Keratinocyte (primary cell): ENCODE results near the gene SCO1. TPM values are rescaled to one million over a fixed set of nuclear protein-coding genes. Genes with fewer than 3 reads are reported as not detected.

Experiments
- DNase-seq: peaks from one replicate; pipeline ENCODE4 v3.0.0-alpha.2; 2011; ENCODE audit warnings: low read depth, missing footprints, low spot score
- FAIRE-seq: peaks from 2 replicates; lab custom pipeline; 2011; peaks lifted over from hg19 to GRCh38; lab: Jason Lieb, UNC
- H2AFZ ChIP-seq: 2 replicates; pipeline ENCODE4 v1.6.0; 2012; ENCODE audit warnings: low read length, control low read depth, inconsistent platforms; ENCODE audit not compliant: control insufficient read depth
- H3K27ac ChIP-seq: 2 replicates; pipeline ENCODE4 v1.5.1; 2011; ENCODE audit warnings: low read length; ENCODE audit not compliant: control insufficient read depth, insufficient read depth
- H3K27me3 ChIP-seq: 3 replicates; pipeline ENCODE4 v1.6.0; 2011; ENCODE audit warnings: low read length; ENCODE audit not compliant: control insufficient read depth, insufficient read depth; ENCODE audit errors: extremely low read depth
- H3K36me3 ChIP-seq, 2 experiments: 2 replicates in 1 of 2; 3 replicates in 1 of 2; pipeline ENCODE4 v1.5.1; 2011; ENCODE audit warnings: low read length in 2 of 2, mild to moderate bottlenecking in 1 of 2; ENCODE audit not compliant: control insufficient read depth in 2 of 2, insufficient read depth in 2 of 2; ENCODE audit errors: extremely low read depth in 1 of 2
- H3K4me1 ChIP-seq: 3 replicates; pipeline ENCODE4 v1.5.1; 2011; ENCODE audit warnings: low read length; ENCODE audit not compliant: control insufficient read depth, insufficient read depth; ENCODE audit errors: extremely low read depth
- H3K4me2 ChIP-seq: 3 replicates; pipeline ENCODE4 v1.6.0; 2011; ENCODE audit warnings: low read depth, low read length; ENCODE audit not compliant: control insufficient read depth, insufficient read depth; ENCODE audit errors: extremely low read depth
- H3K4me3 ChIP-seq, 3 experiments: fragments of 200-600 bp in 1 of 3; sonication (generic) in 1 of 3; 2 replicates in 2 of 3; 3 replicates in 1 of 3; pipeline ENCODE4 v1.5.1; 2011 to 2016; ENCODE audit warnings: low read length in 3 of 3, mild to moderate bottlenecking in 3 of 3, control low read depth in 2 of 3, inconsistent platforms in 1 of 3, low read depth in 1 of 3, mixed read lengths in 1 of 3, mixed run types in 1 of 3, moderate library complexity in 1 of 3; ENCODE audit not compliant: control insufficient read depth in 2 of 3, insufficient read depth in 2 of 3; ENCODE audit errors: extremely low read depth in 1 of 3
- H3K79me2 ChIP-seq: 2 replicates; pipeline ENCODE4 v1.6.0; 2012; ENCODE audit warnings: low read length; ENCODE audit not compliant: control insufficient read depth, insufficient read depth
- H3K9ac ChIP-seq: 3 replicates; pipeline ENCODE4 v1.6.0; 2011; ENCODE audit warnings: low read length; ENCODE audit not compliant: control insufficient read depth, insufficient read depth; ENCODE audit errors: extremely low read depth
- H3K9me1 ChIP-seq: 3 replicates; pipeline ENCODE4 v1.6.0; 2011; ENCODE audit warnings: low read length; ENCODE audit not compliant: control insufficient read depth, insufficient read depth; ENCODE audit errors: extremely low read depth
- H3K9me3 ChIP-seq: 2 replicates; pipeline ENCODE4 v1.5.1; 2012; ENCODE audit warnings: low read depth, low read length; ENCODE audit not compliant: control insufficient read depth
- H4K20me1 ChIP-seq: 3 replicates; pipeline ENCODE4 v1.6.0; 2011; ENCODE audit warnings: low read length; ENCODE audit not compliant: control insufficient read depth, insufficient read depth; ENCODE audit errors: extremely low read depth
- EZH2 ChIP-seq: IDR thresholded peaks from one replicate; pipeline ENCODE4 v1.6.1; 2012; ENCODE audit warnings: inconsistent platforms, mild to moderate bottlenecking, low read length, moderate library complexity
- dilution Hi-C: fragments of 300-500 bp; cut with MboI; formaldehyde crosslinking; loops from one replicate; pipeline ENCODE4 v1.7.0; 2020; ENCODE audit warnings: low sequenced_read_pairs; ENCODE audit not compliant: extremely low pct_ligation_motif_present
- polyA plus RNA-seq, 5 experiments: library from polyadenylated mRNA; depleted of rRNA in 3 of 5; stranded (reverse) in 3 of 5; stranded (forward) in 1 of 5; unstranded in 1 of 5; fragments of >200 nt; gene quantifications; 1 replicate in 1 of 5; 2 replicates in 3 of 5; 3 replicates in 1 of 5; pipeline versions ENCODE4 v1.2.1 to v1.2.3, GENCODE V29; 2011 to 2012; ENCODE audit warnings: missing spikeins in 2 of 5, low read depth in 1 of 5, low replicate concordance in 1 of 5
- TF ChIP-seq, protein P1 (sequence below), 3 experiments: IDR thresholded peaks in 1 of 3; conservative IDR thresholded peaks in 1 of 3; optimal IDR thresholded peaks in 1 of 3; 2 replicates in 2 of 3; 3 replicates in 1 of 3; pipeline versions ENCODE3 to v1.5.1; 2011; ENCODE audit warnings: low read length in 3 of 3, mild to moderate bottlenecking in 3 of 3, moderate library complexity in 2 of 3, control low read depth in 1 of 3, inconsistent platforms in 1 of 3; ENCODE audit not compliant: insufficient read depth in 2 of 3; ENCODE audit errors: extremely low read depth in 1 of 3

SCO1 gene
- polyA plus RNA-seq, 1 donor (not counting 4 experiments of a cell fraction or from before 2014, with no cell fraction given), result 28.3 TPM

DNA sequence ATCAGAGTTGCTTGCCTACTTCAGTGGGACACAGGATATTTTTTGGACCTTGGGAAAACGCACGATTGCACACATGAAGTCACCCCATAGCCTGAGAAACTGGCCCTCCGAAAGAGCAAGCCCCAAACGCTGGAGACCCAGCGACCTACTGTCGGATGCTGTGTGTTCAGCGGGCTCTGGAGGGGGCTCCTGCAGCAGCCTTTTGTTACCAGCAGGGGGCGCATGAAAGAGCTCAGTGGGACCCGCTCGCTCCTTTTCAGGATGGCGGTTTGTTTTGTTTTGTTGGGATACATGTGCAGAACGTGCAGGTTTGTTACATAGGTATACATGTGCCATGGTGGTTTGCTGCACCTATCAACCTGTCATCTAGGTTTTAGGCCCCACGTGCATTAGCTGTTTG is 68.6 kb downstream of the SCO1 start:
- FAIRE-seq (no peak), DNase-seq (no peak)
- TF ChIP-seq EZH2, result no peak
- TF ChIP-seq, protein P1, sequence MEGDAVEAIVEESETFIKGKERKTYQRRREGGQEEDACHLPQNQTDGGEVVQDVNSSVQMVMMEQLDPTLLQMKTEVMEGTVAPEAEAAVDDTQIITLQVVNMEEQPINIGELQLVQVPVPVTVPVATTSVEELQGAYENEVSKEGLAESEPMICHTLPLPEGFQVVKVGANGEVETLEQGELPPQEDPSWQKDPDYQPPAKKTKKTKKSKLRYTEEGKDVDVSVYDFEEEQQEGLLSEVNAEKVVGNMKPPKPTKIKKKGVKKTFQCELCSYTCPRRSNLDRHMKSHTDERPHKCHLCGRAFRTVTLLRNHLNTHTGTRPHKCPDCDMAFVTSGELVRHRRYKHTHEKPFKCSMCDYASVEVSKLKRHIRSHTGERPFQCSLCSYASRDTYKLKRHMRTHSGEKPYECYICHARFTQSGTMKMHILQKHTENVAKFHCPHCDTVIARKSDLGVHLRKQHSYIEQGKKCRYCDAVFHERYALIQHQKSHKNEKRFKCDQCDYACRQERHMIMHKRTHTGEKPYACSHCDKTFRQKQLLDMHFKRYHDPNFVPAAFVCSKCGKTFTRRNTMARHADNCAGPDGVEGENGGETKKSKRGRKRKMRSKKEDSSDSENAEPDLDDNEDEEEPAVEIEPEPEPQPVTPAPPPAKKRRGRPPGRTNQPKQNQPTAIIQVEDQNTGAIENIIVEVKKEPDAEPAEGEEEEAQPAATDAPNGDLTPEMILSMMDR (optimal IDR thresholded peaks at IDR 0.05 in 1 of 3, IDR thresholded peaks at IDR 0.05 in 1 of 3, conservative IDR thresholded peaks at IDR 0.05 in 1 of 3; ENCODE audit: extremely low read depth in 1 of 3, insufficient read depth in 2 of 3, low read length in 3 of 3), result peak; percentile 13 to 41 (median 34)
- H3K79me2 ChIP-seq, result no peaks in the 10 kb centered on the region
- H3K36me3 ChIP-seq, result peaks cover 0 to 1% of the 10 kb centered on the region in 2 experiments
- H3K9ac ChIP-seq, result no peak overlapping the region
- no peak overlapping the region for H3K4me3 ChIP-seq
- H3K4me1 ChIP-seq, result peaks cover 19% of the 10 kb centered on the region
- no peaks in the 10 kb centered on the region for H3K9me3 ChIP-seq
- H3K27me3 ChIP-seq, result no peaks in the 10 kb centered on the region
- no peak overlapping the region for H3K27ac ChIP-seq
- H3K4me2 ChIP-seq, result no peak overlapping the region
- H3K9me1 ChIP-seq, result no peaks in the 10 kb centered on the region
- dilution Hi-C loops, result no loop called here
- no peak overlapping the region for H2AFZ ChIP-seq
- no peaks in the 10 kb centered on the region for H4K20me1 ChIP-seq

DNA sequence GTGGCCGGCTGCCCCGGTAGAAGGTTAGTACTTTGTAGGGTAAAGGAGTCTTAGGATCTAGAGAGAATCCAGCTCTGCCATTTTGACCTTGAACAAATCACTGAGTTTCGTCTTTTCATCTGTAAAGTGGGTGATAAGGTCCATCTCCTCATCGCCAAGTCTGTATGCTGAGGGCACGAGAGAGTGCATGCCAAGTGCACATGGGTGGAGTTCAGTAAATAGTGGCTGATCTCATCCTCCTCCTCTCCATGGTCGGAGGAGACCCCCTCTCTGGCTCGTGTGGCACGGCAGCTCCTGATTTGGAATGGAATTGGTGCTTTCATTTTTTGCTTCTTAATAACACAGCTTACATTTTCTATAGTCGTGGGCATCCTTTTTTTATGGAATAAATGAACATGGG is 70.9 kb downstream of the SCO1 start:
- no peak for DNase-seq
- FAIRE-seq, result no peak
- no peak for TF ChIP-seq EZH2
- TF ChIP-seq, protein P1 (optimal IDR thresholded peaks at IDR 0.05 in 1 of 3, IDR thresholded peaks at IDR 0.05 in 1 of 3, conservative IDR thresholded peaks at IDR 0.05 in 1 of 3; ENCODE audit: extremely low read depth in 1 of 3, insufficient read depth in 2 of 3, low read length in 3 of 3), result no peak
- H2AFZ ChIP-seq, result no peak overlapping the region
- H3K4me1 ChIP-seq, result peaks cover 34% of the 10 kb centered on the region
- H3K9ac ChIP-seq, result no peak overlapping the region
- no peaks in the 10 kb centered on the region for H4K20me1 ChIP-seq
- H3K79me2 ChIP-seq, result no peaks in the 10 kb centered on the region
- no peak overlapping the region for H3K4me2 ChIP-seq
- no peaks in the 10 kb centered on the region for H3K9me1 ChIP-seq
- no peaks in the 10 kb centered on the region for H3K9me3 ChIP-seq
- no peaks in the 10 kb centered on the region for H3K27me3 ChIP-seq
- no peaks in the 10 kb centered on the region for H3K36me3 ChIP-seq
- H3K27ac ChIP-seq, result no peak overlapping the region
- H3K4me3 ChIP-seq, result no peak overlapping the region
- dilution Hi-C loops, result no loop called here
